T-helper 1 cell treated with Interleukin-12 subunit alpha and Interleukin-12 subunit beta and Interleukin-4 antibody, amounts not matched to agents 30 ng/mL and 1 ng/mL, for 36 hours (primary cell): Measurements from ENCODE around the gene LRCH1. TPM values are rescaled to one million over a fixed set of nuclear protein-coding genes. Genes with fewer than 3 reads are reported as not detected.

Source experiments
- intact Hi-C: fragments of 100-400 bp; cut with micrococcal nuclease; formaldehyde crosslinking; loops from one replicate; pipeline ENCODE4 v1.15.1; 2024
- total RNA-seq: library from RNA; stranded (reverse); gene quantifications from 2 replicates; pipeline ENCODE4 v1.2.3, GENCODE V29; 2022

LRCH1 gene
- total RNA-seq, 1 donor from 2014 or later: 23.7 TPM

DNA sequence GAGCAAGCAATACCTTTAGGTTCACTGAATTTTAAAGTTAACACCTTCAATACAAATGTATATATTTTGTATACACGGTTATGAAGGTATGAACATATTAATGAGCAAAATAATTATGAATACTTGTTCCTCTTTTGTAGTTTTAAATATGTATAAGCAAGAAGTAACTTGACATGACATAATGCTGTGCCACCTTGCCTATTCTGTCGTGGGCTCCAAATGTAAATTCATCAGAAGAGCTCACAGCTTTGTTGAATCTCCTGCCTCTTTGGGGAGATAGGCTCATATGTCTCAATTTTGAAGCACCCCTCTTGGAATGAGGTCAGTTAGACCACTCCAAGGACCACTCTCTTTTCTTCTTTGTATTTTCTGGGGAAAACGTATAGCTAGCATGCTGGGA is 59.3 kb downstream of the LRCH1 start:
- intact Hi-C loops: no loop called here

DNA sequence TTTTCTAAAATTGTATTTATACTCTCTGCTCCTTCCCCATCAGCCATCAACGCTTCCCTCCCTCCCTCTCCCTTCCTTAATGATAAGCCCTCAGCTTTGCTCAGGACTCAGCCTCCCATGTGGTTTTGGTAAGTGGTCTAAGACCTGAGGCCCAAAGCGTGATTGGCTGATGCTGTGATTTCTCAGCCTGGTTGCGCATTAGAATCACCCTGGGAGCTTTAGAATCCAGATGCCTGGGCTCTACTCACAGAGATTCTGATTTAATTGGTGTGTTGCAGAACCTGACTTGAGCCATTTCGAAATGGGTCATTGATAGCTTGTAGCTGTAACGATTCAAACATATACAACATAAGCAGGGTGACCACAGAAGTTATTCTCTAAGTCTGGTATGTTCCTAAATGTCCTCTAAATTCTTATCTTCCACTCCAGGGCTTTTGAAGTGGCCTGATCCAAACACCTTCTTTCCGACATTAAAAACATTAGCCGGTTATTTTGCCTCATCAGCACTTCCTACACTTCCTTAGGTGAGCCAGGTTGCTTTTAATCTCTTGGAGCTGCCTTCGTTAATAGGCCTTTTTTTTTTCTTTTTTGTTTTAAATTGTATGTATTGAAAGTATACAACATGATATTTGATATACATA is 60.6 kb downstream of the LRCH1 start:
- intact Hi-C loops: no loop called here

- intact Hi-C loops: no loop called here
Observed at GRCh38 chr13:46614582-46614981, 61.6 kb downstream of the LRCH1 start.

DNA sequence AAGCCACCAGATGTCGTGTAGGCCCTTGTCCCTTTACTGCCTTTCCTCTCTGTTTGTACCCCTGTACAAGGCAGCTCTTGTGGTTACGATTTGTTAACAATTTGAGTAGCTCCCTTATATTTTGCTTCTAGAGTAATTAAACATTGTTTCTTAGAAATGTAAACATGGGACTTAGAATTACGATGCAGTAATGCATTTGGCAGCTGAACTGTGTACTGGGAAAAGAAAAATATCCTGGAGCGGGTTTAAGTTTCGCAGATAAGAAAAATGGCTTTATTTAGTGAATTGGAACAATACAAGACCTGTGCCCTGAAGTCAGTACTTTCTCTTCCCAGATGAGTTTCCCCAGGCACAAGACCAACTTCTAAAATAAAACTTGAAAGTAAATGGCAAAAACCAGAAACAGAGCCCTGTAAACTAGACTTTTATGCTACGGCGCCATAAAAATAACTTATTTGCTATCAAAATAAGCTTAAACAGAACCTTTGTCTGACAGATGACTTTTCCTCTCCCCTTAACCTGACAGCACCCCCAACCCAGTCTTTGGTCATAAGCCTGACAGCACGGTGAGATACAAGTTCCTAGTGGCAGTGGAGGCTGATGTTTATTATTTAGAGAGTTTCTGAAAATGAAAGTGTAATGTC is 63.0 kb downstream of the LRCH1 start:
- intact Hi-C loops: no loop called here

DNA sequence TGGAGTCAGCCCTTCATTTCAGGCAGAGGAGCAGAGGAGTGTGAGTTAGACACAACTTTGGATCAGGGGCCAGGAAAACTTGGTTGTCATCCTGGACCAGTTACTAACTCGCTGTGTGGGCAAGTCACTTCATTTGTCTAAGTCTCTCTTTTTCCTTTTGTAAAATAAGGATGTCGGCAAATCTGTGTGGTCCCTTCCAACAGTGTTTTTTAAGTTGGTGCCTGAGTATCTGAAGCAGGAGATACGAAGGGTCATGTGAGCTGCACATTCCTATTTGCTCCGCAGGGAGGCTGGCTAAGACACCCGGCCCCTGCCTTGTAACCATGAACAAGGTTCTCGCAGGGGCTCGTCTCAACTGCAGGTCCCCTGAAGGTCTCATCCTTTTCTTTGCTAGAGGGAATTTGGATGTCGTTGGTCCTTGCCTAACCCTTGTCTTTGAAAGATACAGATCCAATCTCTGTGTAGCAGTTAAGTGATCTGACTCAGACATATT is 64.3 kb downstream of the LRCH1 start:
- intact Hi-C loops: no loop called here

- intact Hi-C loops: no loop called here
Observed at GRCh38 chr13:46617885-46618284, 64.9 kb downstream of the LRCH1 start.

GRCh38 chr13:46618694-46619254 is 65.8 kb downstream of the LRCH1 start:
- intact Hi-C loops: no loop called here

- intact Hi-C loops: no loop called here
Observed at GRCh38 chr13:46620029-46620428, 67.1 kb downstream of the LRCH1 start.

DNA sequence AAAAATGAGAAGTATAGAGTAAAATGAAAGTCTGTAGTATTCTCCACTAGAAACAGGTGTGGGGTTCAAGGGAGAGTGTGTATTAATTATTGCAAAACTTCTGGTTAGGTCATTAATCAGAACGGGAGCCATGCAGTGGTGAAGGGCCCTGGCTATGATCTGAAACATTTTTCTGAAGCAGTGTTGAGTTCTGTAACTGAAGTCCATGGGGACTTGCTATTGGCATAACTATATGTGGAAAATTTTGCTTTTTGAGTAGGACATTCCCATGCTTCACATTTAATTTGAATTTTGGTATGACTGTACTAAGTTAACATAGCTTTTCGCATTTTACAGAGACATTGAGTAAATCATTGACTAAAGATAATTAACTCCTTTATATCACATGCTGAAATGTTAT is 67.5 kb downstream of the LRCH1 start:
- intact Hi-C loops: no loop called here

GRCh38 chr13:46621133-46621532 is 68.2 kb downstream of the LRCH1 start:
- intact Hi-C loops: no loop called here

DNA sequence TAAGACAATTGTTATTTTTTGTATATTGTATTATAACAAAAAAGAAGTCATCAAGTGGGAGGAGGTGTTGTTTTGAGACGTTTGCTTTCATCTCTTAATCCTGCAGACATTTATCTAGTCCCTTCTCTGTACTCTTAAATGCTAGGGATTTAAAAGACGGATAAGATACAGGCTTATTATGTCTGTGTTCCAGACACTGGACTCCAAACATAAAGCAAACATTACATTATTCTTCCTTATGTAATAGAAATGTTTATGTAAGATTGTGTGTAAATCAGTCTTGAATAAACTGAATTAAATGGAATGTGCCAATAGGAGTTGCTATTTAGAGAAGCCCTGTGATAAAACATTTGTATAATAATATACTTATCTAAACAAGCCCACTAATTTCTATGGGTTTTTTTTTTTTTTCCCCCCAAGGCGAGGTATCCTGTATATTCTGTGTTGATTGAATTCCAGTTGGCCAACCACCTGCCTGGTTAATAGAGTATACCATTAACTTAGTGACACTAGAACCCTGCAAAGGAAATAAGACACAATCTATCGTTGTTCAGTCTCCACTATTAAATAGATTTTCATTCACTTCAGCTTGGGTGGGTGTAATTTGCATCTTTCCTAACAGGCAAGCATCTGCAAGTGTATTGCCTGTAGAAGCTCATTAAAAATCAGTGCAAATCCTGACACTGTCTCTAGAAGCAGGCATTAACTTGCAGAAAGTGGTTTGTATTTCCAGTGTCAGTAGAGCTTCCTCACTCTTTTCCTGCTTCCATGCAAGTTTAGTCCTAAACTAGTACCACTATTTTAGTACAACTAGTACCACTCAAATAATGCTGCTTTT is 69.0 kb downstream of the LRCH1 start:
- intact Hi-C loops: no loop called here

DNA sequence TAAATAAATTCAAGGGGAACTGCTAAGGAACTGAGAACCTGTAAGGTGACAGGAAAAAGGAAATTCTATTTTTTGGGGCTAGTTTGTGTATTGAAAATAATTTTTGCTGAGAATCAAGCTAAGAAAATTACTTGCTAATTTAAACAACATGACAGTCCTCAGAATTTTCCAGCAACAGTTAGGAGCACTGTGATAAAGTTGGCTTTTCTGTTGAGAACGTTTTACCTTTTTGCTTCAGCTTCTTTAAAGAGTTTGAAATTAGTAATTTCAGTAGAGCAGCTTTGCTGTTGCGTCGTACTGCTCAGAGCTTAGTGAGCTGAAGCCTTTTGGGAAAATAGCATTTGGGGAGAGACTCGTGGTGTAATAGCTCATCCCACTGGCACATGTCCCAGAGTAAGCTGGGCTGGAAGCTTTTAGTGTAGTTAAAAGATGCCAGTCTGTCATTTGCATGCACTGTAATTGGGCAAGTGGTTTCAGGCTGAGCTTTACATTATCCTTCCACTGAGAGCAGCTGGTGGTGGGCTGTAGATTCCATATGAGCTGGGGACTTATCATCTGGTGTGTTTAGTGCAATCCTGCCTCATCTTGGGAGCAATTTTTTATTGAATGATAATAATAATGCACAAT is 69.8 kb downstream of the LRCH1 start:
- intact Hi-C loops: no loop called here

DNA sequence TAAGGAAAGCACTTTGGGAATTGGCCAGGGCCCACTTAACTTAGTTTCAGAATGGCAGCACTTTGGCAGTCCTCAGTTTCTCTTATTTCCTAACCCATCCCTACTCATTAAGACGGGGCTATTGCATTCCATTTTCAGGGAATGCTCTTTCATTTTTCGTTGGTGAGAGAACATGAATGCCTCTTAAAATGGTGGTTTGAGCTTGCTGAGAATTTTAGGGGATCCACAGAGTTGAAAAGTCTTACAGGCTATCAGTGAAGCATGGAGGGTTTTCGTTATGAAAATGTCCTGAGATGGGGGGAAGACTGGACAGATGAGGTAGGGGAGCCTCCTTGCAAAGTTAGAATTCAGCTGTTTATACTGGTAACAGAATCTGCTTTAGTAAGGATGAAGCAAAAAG is 71.4 kb downstream of the LRCH1 start:
- intact Hi-C loops: no loop called here

- intact Hi-C loops: no loop called here
Observed at GRCh38 chr13:46624821-46625220, 71.9 kb downstream of the LRCH1 start.

DNA sequence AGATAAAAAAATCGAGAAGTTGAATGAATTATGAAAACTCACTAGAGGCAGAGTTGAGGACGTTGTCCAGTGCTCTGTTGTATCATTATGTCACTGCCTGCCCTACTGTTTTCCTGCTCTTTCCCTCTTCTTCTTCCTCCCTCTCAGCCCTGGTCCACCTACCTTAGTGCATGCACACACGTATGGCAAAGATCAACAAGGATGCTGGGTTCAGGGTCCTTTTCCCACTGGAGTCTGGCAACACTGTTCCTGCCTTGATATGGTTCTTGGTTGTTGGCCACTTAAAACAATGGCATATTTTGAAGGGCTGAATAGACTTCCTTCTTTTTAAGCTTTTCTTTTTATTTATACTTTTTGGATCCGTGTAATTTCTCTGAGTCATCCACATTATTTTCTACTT is 74.5 kb downstream of the LRCH1 start:
- intact Hi-C loops: no loop called here

- intact Hi-C loops: no loop called here
Observed at GRCh38 chr13:46628622-46629365, 75.8 kb downstream of the LRCH1 start.

DNA sequence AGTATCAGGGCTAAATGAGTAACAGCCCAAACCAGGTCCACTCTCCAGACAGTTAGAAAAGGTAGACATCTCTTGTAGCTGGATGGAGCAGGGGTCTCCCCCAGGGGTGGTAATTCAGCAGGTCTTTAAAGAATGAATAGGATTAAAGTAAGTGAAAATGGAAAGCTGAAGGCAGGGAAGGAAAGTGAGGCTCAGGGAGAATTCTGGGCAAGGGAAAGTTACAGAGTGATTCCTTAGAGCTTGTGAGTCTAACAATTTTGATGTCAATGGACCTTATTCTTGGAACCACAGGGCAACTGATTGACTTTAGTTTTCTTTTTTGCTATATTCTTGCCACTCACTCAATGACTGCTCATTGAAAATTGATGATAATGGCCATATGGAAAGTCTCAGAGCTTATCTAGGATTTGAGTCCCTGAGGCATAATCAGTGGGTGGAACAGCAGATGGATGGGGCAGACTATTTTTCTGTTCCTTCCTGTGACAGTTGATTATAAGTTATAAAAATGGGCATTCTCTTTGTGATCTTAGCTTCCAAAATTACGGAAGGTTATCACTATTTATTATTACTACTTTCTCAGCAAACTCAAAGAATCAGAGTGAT is 76.9 kb downstream of the LRCH1 start:
- intact Hi-C loops: loop anchor here (1.0 kb wide), 1 partner anchor 8 kb away; no protein-coding TSS in a partner anchor

DNA sequence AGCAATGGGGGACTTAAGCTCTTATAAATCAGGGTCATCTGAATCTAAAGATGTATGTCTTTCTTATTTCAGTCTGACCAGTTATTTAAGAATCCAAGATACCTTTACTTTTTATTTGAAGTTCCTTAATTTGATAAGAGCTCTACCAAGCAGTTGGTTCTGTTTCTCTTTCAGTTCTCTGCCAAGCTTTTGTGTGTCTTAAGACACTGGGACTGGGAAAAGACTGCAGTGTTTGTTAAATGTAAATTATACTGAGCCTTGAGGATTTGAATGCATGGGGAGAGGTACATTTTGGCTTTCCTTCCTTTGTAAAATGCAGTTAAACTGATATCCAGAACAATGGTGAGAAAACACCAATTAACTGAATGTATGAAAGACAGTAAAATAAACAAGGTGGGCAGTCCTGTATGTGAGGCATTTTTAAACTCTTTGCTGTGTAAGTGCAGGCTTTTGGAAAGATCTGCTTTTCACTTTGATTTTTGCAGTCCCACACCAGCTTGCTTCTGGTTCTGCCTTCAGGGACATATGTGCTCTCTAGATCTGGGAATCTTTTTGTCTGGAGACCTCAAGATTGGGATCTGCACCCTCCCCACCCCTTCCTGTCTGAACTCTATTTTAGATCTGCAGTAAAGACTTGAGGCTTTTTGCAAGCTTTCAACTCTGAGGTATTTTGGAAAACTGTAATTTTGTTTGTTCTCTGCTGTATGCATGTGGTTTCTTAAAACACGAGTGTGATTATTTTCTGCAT is 77.6 kb downstream of the LRCH1 start:
- intact Hi-C loops: loop anchor here (1.0 kb wide), 1 partner anchor 8 kb away; no protein-coding TSS in a partner anchor

GRCh38 chr13:46631179-46631542 is 78.2 kb downstream of the LRCH1 start:
- intact Hi-C loops: no loop called here

GRCh38 chr13:46632176-46632575 is 79.2 kb downstream of the LRCH1 start:
- intact Hi-C loops: no loop called here
